Measurements from ENCODE around the gene GPR142. TPM values are rescaled to one million over a fixed set of nuclear protein-coding genes. Genes with fewer than 3 reads are reported as not detected.
A peak's percentile ranks its signal among the peaks of the same experiment; 100 is the strongest.

The GPR142 gene
- total and polyA plus RNA-seq, 2 of the 8 experiments (the other 6 are each of a cell fraction or from before 2014, with no cell fraction given): 0.05 TPM; not detected in 1

DNA sequence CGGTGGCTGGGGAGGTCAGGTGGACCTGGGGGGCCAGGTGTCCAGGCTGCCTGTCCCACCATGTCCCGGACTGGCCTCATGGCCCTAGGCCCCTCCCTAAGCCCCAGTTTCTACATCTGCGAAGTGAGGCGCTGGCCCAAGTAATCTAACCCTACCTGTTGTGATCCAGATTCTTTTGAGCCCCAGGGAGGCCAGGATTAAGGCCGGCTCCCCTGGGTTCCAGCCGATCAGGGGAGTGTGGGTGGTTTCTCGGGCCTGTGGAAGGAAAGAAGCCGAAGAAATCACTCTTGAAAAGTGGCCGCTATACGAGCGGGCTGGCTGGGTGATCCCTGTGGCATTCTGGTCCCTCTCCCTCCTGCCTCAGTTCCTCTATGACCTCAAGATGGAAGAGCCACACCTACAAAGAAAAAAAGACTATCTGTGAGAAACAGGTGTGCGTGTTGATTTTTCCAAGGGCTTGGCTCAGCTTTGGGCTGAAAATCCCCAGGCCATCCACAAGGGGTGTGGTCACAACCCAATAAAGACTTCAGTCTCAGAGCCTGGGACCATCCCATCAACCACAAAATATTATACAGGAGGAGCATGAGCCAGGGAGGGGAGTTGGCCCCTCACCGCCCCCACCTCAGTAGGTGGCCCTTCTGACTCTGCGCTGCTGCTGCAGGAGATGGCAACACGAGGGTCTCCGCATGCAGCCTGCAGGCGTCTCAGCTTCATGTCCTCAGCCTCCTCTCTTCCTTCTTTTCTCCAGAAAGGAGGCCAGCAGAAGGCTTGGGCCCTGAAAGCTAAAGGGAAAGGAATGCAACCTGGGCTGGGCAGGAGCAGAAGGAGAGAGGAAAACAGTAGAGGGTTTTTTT is 20.3 kb downstream of the GPR142 start:
- Histone ChIP-seq H4K91ac (replicated peaks; ENCODE audit: insufficient read length, low read length) (peak overlapping the region; percentile 88), H2AK5ac (ENCODE audit: low read depth, low read length) (no peak overlapping the region), H3K9me3 (ENCODE audit: insufficient read depth in 2 of 2, low read depth in 1 of 2, low read length in 1 of 2) (no peaks in the 10 kb centered on the region), H3K79me2 (ENCODE audit: control insufficient read depth in 1 of 2, insufficient read depth in 2 of 2, low read length in 2 of 2) (no peaks in the 10 kb centered on the region), H3K4me3 (ENCODE audit: extremely low read depth in 1 of 4, insufficient read depth in 2 of 4, low read depth in 3 of 4, low read length in 4 of 4) (peak overlapping the region in 2 of 4 experiments; percentile 6 to 11; a peak in 1 of 8 replicates), H2BK120ac (replicated peaks; ENCODE audit: low read depth, low read length) (no peak overlapping the region), H2BK15ac (ENCODE audit: low read length) (no peak overlapping the region), H3K14ac (ENCODE audit: insufficient read length) (no peak overlapping the region), H3K23me2 (ENCODE audit: low read depth, low read length) (no peaks in the 10 kb centered on the region), H3K23ac (ENCODE audit: insufficient read length) (no peak overlapping the region), H2AFZ (ENCODE audit: low read length) (no peak overlapping the region), H3K4me1 (replicated peaks in 1 of 4; ENCODE audit: control insufficient read depth in 3 of 4, insufficient read depth in 4 of 4, low read length in 3 of 4) (peaks cover 5 to 20% (median 12%) of the 10 kb centered on the region in 4 experiments), H4K5ac (ENCODE audit: insufficient read length, low read depth, low read length) (peak overlapping the region; percentile 57), H3K56ac (replicated peaks; ENCODE audit: insufficient read length, low read depth, low read length) (no peak overlapping the region), H3K27ac (ENCODE audit: low read depth, low read length) (no peak overlapping the region), H2BK5ac (ENCODE audit: low read depth, low read length) (no peak overlapping the region), H3K27me3 (replicated peaks in 1 of 4; ENCODE audit: control insufficient read depth in 3 of 4, extremely low read depth in 1 of 4, insufficient read depth in 3 of 4, low read length in 3 of 4) (no peaks in the 10 kb centered on the region; a peak in 1 of 7 replicates), H4K8ac (ENCODE audit: extremely low read depth, insufficient read depth, low read length) (peak overlapping the region; percentile 82; the same call in 1 of the 2 replicates), H3K4me2 (ENCODE audit: insufficient read depth in 1 of 2, low read depth in 2 of 2, low read length in 2 of 2) (peak overlapping the region in 1 of 2 experiments; percentile 37; a peak in 3 of 4 replicates), H3K9ac (replicated peaks in 1 of 4; ENCODE audit: extremely low read depth in 1 of 4, low read depth in 3 of 4, low read length in 3 of 4) (no peak overlapping the region), H3K18ac (ENCODE audit: extremely low read depth, low read length) (peak overlapping the region; percentile 55), H4K20me1 (replicated peaks in 1 of 2; ENCODE audit: control insufficient read depth in 1 of 2, insufficient read depth in 2 of 2, low read length in 2 of 2) (no peaks in the 10 kb centered on the region), H3K36me3 (ENCODE audit: control insufficient read depth in 2 of 4, insufficient read depth in 4 of 4, low read length in 3 of 4) (no peaks in the 10 kb centered on the region), H2BK12ac (ENCODE audit: low read depth, low read length) (0 out of 2 replicates have a peak overlapping the region, but pooled peaks have one; percentile 19), H2BK20ac (ENCODE audit: low read length) (peak overlapping the region; percentile 86; the same call in 1 of the 2 replicates), H3K4ac (replicated peaks; ENCODE audit: insufficient read length, low read depth, low read length) (peak overlapping the region; percentile 84), H3K79me1 (ENCODE audit: low read depth, low read length) (no peaks in the 10 kb centered on the region)
- 77% methylated on average over 17 of the region's 17 CpGs; no CpG with 5 or more reads in 1 of the 2 experiments for WGBS, 2 experiments (ENCODE audit: extremely low coverage in 1 of 2, insufficient coverage in 1 of 2, insufficient read length in 1 of 2, insufficient replicate concordance in 2 of 2, low coverage in 1 of 2, low lambda C conversion rate in 2 of 2, missing lambda C conversion rate in 1 of 2)
- CTCF ChIA-PET (ENCODE audit: partially characterized antibody): interaction anchor here (0.5 to 2.6 kb wide), 18 partner anchors 8 to 1281 kb away, joined by 3 to 13 read pairs (median 4); partner anchors contain the start of gene RPL38
- FAIRE-seq (no peak), DNase-seq (ENCODE audit: low read depth in 1 of 2, low spot score in 2 of 2) (no peak)
- POLR2A ChIA-PET (ENCODE audit: partially characterized antibody): interaction anchor here (1.2 kb wide), 1 partner anchor 60 kb away, joined by 3 read pairs; no protein-coding TSS in a partner anchor
- TF ChIP-seq SP1 (IDR thresholded peaks at IDR 0.05; ENCODE audit: low read depth, low read length) (no peak), TCF12 (IDR thresholded peaks at IDR 0.05; ENCODE audit: low read depth, low read length) (no peak), POLR2A (IDR thresholded peaks at IDR 0.05; ENCODE audit: control extremely low read depth in 1 of 2, low read depth in 2 of 2, low read length in 2 of 2) (no peak), KDM4A (IDR thresholded peaks at IDR 0.05; ENCODE audit: low read depth, low read length, severe bottlenecking) (peak; percentile 29), CEBPB (IDR thresholded peaks at IDR 0.05; ENCODE audit: low read depth, low read length) (no peak), E2F6 (IDR thresholded peaks at IDR 0.05) (no peak), CTCF (IDR thresholded peaks at IDR 0.05; ENCODE audit: control extremely low read depth in 1 of 3, insufficient read depth in 1 of 3, low read depth in 1 of 3, low read length in 3 of 3) (peak; percentile 14 to 39 (median 27); a peak in 3 of 4 replicates), CHD1 (IDR thresholded peaks at IDR 0.05; ENCODE audit: low read depth, low read length) (no peak), SP4 (IDR thresholded peaks at IDR 0.05; ENCODE audit: low read length) (no peak)

All from H1 (cell line).